Measurements from ENCODE around the gene MCAM.

Gene MCAM

DNA sequence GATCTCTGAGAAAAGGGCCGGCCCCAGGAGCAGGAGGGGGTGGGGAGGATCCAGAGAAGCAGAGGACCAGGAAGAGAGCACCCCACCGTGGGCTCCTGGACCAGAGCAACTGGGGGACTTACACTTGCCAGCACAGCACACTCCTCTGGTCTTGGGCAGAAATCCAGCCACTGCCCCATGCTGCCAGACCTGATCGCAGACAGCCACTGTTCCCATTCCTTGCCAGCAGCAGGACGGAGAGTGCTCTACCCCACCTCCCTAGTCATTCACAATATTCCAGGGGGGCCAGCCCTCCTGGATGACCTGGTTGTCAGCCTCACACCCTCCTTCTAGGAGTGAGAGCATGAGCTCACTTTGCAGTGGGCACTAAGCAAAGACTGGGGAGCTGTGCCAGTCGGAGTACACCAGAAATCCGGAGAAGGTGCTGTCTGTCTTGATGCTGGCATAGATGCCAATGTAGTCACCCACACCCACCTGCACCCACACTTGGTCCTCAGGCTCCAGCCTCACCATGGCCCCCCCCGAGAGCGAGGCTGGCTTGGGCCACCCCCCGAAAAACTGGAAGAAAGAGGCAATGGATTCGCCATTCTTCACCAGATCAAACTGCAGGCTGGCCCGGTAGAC, 22.1 kb upstream of the MCAM start:
- TF ChIP-seq BACH2 (CRISPR knock-in tag; IDR thresholded peaks at IDR 0.05; ENCODE audit: borderline replicate concordance) (no peak), RARB (CRISPR knock-in tag; IDR thresholded peaks at IDR 0.05) (no peak), ZNF70 (CRISPR knock-in tag; IDR thresholded peaks at IDR 0.05) (no peak), CSDC2 (CRISPR knock-in tag; IDR thresholded peaks at IDR 0.05) (no peak), ZFP3 (CRISPR knock-in tag; IDR thresholded peaks at IDR 0.05) (no peak), ZNF565 (CRISPR knock-in tag; conservative IDR thresholded peaks at IDR 0.05; ENCODE audit: low read depth) (no peak), ZNF8 (CRISPR knock-in tag; IDR thresholded peaks at IDR 0.05) (no peak), ARNTL (CRISPR knock-in tag; IDR thresholded peaks at IDR 0.05; ENCODE audit: borderline replicate concordance, low read depth) (no peak), ESRRG (CRISPR knock-in tag; IDR thresholded peaks at IDR 0.05) (no peak), ISL1 (CRISPR knock-in tag; IDR thresholded peaks at IDR 0.05) (no peak), TOX (CRISPR knock-in tag; IDR thresholded peaks at IDR 0.05; ENCODE audit: borderline replicate concordance) (no peak), PPARA (CRISPR knock-in tag; IDR thresholded peaks at IDR 0.05; ENCODE audit: borderline replicate concordance) (no peak), OSR1 (CRISPR knock-in tag; IDR thresholded peaks at IDR 0.05) (no peak), ZFP30 (CRISPR knock-in tag; IDR thresholded peaks at IDR 0.05) (no peak)
- TF ChIP-seq, protein P1, sequence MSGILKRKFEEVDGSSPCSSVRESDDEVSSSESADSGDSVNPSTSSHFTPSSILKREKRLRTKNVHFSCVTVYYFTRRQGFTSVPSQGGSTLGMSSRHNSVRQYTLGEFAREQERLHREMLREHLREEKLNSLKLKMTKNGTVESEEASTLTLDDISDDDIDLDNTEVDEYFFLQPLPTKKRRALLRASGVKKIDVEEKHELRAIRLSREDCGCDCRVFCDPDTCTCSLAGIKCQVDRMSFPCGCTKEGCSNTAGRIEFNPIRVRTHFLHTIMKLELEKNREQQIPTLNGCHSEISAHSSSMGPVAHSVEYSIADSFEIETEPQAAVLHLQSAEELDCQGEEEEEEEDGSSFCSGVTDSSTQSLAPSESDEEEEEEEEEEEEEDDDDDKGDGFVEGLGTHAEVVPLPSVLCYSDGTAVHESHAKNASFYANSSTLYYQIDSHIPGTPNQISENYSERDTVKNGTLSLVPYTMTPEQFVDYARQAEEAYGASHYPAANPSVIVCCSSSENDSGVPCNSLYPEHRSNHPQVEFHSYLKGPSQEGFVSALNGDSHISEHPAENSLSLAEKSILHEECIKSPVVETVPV (CRISPR knock-in tag; IDR thresholded peaks at IDR 0.05), result no peak
- TF ChIP-seq, protein P2, sequence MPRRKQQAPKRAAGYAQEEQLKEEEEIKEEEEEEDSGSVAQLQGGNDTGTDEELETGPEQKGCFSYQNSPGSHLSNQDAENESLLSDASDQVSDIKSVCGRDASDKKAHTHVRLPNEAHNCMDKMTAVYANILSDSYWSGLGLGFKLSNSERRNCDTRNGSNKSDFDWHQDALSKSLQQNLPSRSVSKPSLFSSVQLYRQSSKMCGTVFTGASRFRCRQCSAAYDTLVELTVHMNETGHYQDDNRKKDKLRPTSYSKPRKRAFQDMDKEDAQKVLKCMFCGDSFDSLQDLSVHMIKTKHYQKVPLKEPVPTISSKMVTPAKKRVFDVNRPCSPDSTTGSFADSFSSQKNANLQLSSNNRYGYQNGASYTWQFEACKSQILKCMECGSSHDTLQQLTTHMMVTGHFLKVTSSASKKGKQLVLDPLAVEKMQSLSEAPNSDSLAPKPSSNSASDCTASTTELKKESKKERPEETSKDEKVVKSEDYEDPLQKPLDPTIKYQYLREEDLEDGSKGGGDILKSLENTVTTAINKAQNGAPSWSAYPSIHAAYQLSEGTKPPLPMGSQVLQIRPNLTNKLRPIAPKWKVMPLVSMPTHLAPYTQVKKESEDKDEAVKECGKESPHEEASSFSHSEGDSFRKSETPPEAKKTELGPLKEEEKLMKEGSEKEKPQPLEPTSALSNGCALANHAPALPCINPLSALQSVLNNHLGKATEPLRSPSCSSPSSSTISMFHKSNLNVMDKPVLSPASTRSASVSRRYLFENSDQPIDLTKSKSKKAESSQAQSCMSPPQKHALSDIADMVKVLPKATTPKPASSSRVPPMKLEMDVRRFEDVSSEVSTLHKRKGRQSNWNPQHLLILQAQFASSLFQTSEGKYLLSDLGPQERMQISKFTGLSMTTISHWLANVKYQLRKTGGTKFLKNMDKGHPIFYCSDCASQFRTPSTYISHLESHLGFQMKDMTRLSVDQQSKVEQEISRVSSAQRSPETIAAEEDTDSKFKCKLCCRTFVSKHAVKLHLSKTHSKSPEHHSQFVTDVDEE (CRISPR knock-in tag; IDR thresholded peaks at IDR 0.05), result no peak
- TF ChIP-seq, protein P3, sequence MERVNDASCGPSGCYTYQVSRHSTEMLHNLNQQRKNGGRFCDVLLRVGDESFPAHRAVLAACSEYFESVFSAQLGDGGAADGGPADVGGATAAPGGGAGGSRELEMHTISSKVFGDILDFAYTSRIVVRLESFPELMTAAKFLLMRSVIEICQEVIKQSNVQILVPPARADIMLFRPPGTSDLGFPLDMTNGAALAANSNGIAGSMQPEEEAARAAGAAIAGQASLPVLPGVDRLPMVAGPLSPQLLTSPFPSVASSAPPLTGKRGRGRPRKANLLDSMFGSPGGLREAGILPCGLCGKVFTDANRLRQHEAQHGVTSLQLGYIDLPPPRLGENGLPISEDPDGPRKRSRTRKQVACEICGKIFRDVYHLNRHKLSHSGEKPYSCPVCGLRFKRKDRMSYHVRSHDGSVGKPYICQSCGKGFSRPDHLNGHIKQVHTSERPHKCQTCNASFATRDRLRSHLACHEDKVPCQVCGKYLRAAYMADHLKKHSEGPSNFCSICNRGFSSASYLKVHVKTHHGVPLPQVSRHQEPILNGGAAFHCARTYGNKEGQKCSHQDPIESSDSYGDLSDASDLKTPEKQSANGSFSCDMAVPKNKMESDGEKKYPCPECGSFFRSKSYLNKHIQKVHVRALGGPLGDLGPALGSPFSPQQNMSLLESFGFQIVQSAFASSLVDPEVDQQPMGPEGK (CRISPR knock-in tag; IDR thresholded peaks at IDR 0.05; ENCODE audit: borderline replicate concordance), result no peak
- TF ChIP-seq, protein P4, sequence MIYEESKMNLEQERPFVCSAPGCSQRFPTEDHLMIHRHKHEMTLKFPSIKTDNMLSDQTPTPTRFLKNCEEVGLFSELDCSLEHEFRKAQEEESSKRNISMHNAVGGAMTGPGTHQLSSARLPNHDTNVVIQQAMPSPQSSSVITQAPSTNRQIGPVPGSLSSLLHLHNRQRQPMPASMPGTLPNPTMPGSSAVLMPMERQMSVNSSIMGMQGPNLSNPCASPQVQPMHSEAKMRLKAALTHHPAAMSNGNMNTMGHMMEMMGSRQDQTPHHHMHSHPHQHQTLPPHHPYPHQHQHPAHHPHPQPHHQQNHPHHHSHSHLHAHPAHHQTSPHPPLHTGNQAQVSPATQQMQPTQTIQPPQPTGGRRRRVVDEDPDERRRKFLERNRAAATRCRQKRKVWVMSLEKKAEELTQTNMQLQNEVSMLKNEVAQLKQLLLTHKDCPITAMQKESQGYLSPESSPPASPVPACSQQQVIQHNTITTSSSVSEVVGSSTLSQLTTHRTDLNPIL (CRISPR knock-in tag; IDR thresholded peaks at IDR 0.05; ENCODE audit: low read depth), result no peak
- ATAC-seq, result no peak

DNA sequence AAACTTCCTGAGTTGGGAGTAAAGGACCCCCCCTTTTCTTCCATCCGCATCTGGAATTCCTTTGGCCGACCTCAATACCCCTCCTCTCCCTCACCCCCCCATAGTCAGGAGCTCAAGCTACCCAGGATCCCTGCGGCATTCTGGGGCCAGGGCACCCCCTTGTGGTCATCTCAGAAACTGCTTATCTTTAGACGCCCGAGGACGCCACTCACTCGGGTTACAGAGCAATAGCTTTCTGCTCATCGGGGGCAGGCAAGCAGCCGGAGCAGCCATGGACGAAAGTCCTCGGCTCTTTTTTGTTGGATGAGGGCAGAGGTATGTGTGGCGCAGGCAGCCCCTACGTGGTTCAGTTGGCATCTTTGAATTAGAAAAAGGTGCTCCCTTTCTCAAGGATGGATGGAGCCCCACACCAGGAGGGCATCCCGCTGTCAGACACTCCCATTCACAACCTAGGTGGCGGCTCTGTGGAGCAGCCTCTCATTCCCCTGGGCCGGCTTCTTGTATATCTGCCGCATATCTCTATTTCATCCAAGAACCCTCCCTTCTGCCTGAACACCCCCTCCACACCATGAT, 21.5 kb upstream of the MCAM start:
- ATAC-seq, result peak; percentile 68
- TF ChIP-seq, protein P5, sequence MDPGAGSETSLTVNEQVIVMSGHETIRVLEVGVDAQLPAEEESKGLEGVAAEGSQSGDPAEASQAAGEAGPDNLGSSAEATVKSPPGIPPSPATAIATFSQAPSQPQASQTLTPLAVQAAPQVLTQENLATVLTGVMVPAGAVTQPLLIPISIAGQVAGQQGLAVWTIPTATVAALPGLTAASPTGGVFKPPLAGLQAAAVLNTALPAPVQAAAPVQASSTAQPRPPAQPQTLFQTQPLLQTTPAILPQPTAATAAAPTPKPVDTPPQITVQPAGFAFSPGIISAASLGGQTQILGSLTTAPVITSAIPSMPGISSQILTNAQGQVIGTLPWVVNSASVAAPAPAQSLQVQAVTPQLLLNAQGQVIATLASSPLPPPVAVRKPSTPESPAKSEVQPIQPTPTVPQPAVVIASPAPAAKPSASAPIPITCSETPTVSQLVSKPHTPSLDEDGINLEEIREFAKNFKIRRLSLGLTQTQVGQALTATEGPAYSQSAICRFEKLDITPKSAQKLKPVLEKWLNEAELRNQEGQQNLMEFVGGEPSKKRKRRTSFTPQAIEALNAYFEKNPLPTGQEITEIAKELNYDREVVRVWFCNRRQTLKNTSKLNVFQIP (CRISPR knock-in tag; IDR thresholded peaks at IDR 0.05; ENCODE audit: borderline replicate concordance, low read depth), result no peak
- TF ChIP-seq ZFP3 (CRISPR knock-in tag; IDR thresholded peaks at IDR 0.05) (no peak), ZNF8 (CRISPR knock-in tag; IDR thresholded peaks at IDR 0.05) (no peak), ARNTL (CRISPR knock-in tag; IDR thresholded peaks at IDR 0.05; ENCODE audit: borderline replicate concordance, low read depth) (no peak), ZNF70 (CRISPR knock-in tag; IDR thresholded peaks at IDR 0.05) (no peak), OSR1 (CRISPR knock-in tag; IDR thresholded peaks at IDR 0.05) (no peak), TCF4 (CRISPR knock-in tag; IDR thresholded peaks at IDR 0.05; ENCODE audit: borderline replicate concordance) (no peak), ISL1 (CRISPR knock-in tag; IDR thresholded peaks at IDR 0.05) (no peak), ZC3H10 (CRISPR knock-in tag; IDR thresholded peaks at IDR 0.05) (no peak), ESRRG (CRISPR knock-in tag; IDR thresholded peaks at IDR 0.05) (no peak), RARB (CRISPR knock-in tag; IDR thresholded peaks at IDR 0.05) (no peak), PPARA (CRISPR knock-in tag; IDR thresholded peaks at IDR 0.05; ENCODE audit: borderline replicate concordance) (no peak), BACH2 (CRISPR knock-in tag; IDR thresholded peaks at IDR 0.05; ENCODE audit: borderline replicate concordance) (no peak), SNAI2 (CRISPR knock-in tag; IDR thresholded peaks at IDR 0.05) (no peak)
- TF ChIP-seq, protein P2 (CRISPR knock-in tag; IDR thresholded peaks at IDR 0.05), result no peak
- TF ChIP-seq, protein P1 (CRISPR knock-in tag; IDR thresholded peaks at IDR 0.05), result no peak
- TF ChIP-seq, protein P3 (CRISPR knock-in tag; IDR thresholded peaks at IDR 0.05; ENCODE audit: borderline replicate concordance), result no peak

Measured in SK-N-SH treated with all-trans-retinoic acid at 6 μM for 48 hours (cell line).